Progenitor cell of endocrine pancreas (in vitro differentiated cells): ENCODE data around the gene NFKBIA. TPM values are rescaled to one million over a fixed set of nuclear protein-coding genes. Genes with fewer than 3 reads are reported as not detected.

ENCODE experiments used
- DNase-seq: peaks from one replicate; pipeline ENCODE4 v3.0.0; 2021; ENCODE audit warnings: low spot score; ENCODE audit not compliant: unreplicated experiment
- H3K27ac Mint-ChIP-seq: 2 replicates; pipeline ENCODE4 v1.8.0; 2021; ENCODE audit warnings: mild to moderate bottlenecking, moderate library complexity, mixed read lengths
- H3K27me3 Mint-ChIP-seq: 2 replicates; pipeline ENCODE4 v1.8.0; 2021; ENCODE audit warnings: mixed read lengths
- H3K36me3 Mint-ChIP-seq: 2 replicates; pipeline ENCODE4 v1.8.0; 2022; ENCODE audit warnings: mixed read lengths; ENCODE audit not compliant: insufficient read depth
- H3K4me1 Mint-ChIP-seq: 2 replicates; pipeline ENCODE4 v1.8.0; 2021; ENCODE audit warnings: low read depth, mixed read lengths
- H3K4me3 Mint-ChIP-seq: 2 replicates; pipeline ENCODE4 v1.8.0; 2021; ENCODE audit warnings: low read depth, mild to moderate bottlenecking, moderate library complexity, mixed read lengths
- H3K9me3 Mint-ChIP-seq: 2 replicates; pipeline ENCODE4 v1.8.0; 2021; ENCODE audit warnings: low read depth, mixed read lengths
- total RNA-seq: library from RNA; stranded (reverse); gene quantifications from 2 replicates; pipeline ENCODE4 v1.2.1, GENCODE V29; 2021
- TF ChIP-seq, protein P1 (sequence below): fragments of 200-600 bp; sonication (generic); IDR thresholded peaks from one replicate; pipeline ENCODE4 v1.5.0; 2021; ENCODE audit warnings: antibody characterized with exemption, mild to moderate bottlenecking; ENCODE audit not compliant: unreplicated experiment

Gene NFKBIA
- total RNA-seq, 1 donor from 2014 or later = 31.8 TPM

DNA sequence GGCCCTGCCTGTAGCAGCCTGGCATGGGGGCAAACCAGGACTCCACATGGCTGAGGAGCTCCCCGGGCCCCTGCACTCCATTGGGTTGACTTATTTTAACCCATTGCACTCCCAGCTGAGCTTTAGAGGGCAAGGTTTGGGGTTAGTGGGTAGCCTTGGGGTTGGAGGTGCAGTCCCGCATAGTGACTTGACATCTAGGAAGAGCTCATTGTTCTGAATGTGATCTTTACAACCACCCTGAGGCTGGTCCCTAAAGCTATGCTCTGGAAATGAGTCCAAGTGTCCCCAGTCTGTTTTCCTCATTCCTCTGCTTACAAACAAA, 36.4 kb downstream of the NFKBIA start:
- H3K4me3 Mint-ChIP-seq = no peak overlapping the region
- H3K27ac Mint-ChIP-seq = no peak overlapping the region
- DNase-seq = no peak
- H3K36me3 Mint-ChIP-seq = no peaks in the 10 kb centered on the region
- TF ChIP-seq, protein P1, sequence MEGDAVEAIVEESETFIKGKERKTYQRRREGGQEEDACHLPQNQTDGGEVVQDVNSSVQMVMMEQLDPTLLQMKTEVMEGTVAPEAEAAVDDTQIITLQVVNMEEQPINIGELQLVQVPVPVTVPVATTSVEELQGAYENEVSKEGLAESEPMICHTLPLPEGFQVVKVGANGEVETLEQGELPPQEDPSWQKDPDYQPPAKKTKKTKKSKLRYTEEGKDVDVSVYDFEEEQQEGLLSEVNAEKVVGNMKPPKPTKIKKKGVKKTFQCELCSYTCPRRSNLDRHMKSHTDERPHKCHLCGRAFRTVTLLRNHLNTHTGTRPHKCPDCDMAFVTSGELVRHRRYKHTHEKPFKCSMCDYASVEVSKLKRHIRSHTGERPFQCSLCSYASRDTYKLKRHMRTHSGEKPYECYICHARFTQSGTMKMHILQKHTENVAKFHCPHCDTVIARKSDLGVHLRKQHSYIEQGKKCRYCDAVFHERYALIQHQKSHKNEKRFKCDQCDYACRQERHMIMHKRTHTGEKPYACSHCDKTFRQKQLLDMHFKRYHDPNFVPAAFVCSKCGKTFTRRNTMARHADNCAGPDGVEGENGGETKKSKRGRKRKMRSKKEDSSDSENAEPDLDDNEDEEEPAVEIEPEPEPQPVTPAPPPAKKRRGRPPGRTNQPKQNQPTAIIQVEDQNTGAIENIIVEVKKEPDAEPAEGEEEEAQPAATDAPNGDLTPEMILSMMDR = no peak
- H3K27me3 Mint-ChIP-seq = no peaks in the 10 kb centered on the region
- H3K4me1 Mint-ChIP-seq = peaks cover 8% of the 10 kb centered on the region
- H3K9me3 Mint-ChIP-seq = peaks cover 7% of the 10 kb centered on the region

DNA sequence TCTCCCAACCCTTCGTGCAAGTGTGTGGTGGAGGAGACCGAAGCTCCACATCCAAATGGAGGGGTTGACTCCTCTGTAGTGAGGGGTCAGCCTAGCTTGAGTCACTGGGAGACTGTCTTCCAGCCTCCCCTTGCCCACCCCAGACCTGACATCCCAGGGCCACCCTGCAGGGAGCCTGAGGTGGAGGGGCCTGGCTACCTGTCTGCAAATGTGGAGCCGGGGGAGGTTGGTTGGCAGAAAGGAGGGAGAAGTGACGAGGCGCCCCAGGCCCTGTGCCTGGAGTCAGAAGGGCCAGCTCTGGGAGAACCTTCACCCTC, 37.5 kb downstream of the NFKBIA start:
- Mint-ChIP-seq H3K4me3 (no peak overlapping the region), H3K9me3 (peaks cover 7% of the 10 kb centered on the region), H3K36me3 (no peaks in the 10 kb centered on the region), H3K27me3 (no peaks in the 10 kb centered on the region), H3K4me1 (peaks cover 8% of the 10 kb centered on the region), H3K27ac (no peak overlapping the region)
- DNase-seq = no peak
- TF ChIP-seq, protein P1 = no peak

DNA sequence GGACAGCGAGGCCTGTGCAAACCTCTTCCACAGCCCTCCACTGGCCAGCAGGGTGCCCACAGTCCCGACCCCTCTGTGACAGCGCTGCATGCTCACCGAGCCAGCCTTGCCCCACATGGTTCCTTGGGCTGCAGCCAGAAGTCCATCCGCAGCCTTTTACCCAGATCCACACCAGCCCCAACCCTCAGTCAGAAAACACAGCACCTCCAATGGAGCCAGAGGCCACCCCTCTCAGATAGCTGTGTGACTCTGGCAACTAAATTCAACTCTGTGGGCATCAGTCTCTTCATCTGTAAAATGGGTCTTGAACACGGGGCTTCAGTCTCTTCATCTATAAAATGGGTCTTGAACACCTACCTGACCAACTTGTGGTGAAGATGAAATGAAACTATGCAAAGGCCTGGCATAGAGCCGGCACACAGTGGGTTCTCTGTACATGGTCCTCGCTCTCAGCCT, 38.0 kb downstream of the NFKBIA start:
- H3K27me3 Mint-ChIP-seq = no peaks in the 10 kb centered on the region
- no peak overlapping the region for H3K27ac Mint-ChIP-seq
- no peak for DNase-seq
- no peak overlapping the region for H3K4me3 Mint-ChIP-seq
- H3K4me1 Mint-ChIP-seq = peaks cover 8% of the 10 kb centered on the region
- TF ChIP-seq, protein P1 = no peak
- no peaks in the 10 kb centered on the region for H3K36me3 Mint-ChIP-seq
- peaks cover 7% of the 10 kb centered on the region for H3K9me3 Mint-ChIP-seq

DNA sequence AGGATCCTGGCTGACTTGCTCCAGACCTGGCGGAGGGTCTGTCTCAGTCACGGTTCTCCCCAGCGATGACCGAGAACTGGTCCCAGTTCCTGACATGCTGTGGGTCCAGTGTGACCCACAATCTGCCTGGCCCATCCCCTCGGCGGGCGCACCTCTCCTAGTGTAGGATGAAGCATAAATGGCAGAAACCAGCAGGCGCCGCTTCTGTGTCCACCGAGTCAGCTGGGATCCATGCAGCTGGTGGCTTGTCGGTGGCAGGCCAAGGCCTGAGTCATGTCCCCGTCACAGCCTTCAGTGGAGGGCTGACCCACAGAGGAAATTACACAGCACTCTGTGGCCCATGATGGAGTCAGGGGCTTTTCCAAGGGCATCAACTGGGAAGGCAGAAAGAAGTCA, 38.5 kb downstream of the NFKBIA start:
- Mint-ChIP-seq H3K27ac (no peak overlapping the region), H3K36me3 (no peaks in the 10 kb centered on the region), H3K4me3 (no peak overlapping the region), H3K4me1 (peaks cover 8% of the 10 kb centered on the region), H3K27me3 (no peaks in the 10 kb centered on the region), H3K9me3 (peaks cover 4% of the 10 kb centered on the region)
- no peak for DNase-seq
- TF ChIP-seq, protein P1 = no peak

DNA sequence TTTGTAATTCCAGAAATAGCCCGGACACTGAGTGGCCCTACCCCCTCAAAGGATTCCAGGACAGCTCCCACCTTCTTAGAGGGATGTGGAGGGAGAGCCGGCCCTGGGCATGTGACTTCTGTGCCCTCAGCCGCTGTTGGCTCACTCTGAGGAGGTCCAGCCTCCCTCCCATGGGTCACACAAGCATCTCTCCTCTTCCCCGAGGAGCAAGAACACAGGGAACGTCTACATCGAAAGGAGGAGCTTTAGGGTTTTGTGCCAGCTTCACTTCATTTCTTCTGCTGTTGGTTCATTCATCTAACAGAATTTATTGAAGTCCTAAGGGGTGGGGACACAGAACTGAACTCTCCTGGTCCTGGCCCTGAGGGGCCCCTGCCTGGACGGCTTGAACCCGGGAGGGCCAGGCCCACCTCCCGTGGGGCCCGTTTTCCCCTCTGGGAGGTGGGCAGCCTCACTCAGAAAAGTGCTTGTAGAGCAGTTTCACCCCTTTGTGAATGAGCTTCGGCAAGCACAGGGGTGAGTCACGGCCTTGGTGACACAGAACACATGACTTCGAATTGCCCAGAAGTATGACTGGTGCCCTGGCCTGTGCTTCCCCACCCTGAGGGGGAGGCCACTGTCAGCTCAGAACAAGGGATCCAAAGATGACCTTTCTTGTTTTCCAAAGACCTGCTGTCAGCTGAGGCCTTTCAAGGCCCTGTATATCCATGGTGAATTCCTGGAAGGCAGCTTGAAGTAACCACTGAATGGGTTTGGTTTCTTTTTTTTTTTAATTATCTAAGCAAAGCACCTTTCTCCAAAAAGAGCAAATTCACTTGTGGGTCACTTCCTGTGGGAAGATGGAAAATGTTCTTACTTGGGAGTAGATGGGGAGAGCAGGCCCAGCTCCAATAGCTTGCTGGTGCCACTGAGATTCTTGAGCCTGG, 39.2 kb downstream of the NFKBIA start:
- H3K9me3 Mint-ChIP-seq = no peaks in the 10 kb centered on the region
- no peak overlapping the region for H3K4me3 Mint-ChIP-seq
- no peak for DNase-seq
- H3K27me3 Mint-ChIP-seq = no peaks in the 10 kb centered on the region
- no peak overlapping the region for H3K27ac Mint-ChIP-seq
- TF ChIP-seq, protein P1 = no peak
- no peaks in the 10 kb centered on the region for H3K36me3 Mint-ChIP-seq
- peaks cover 8% of the 10 kb centered on the region for H3K4me1 Mint-ChIP-seq
